Keratinocyte (primary cell): ENCODE results near the gene UGGT2. TPM values are rescaled to one million over a fixed set of nuclear protein-coding genes. Genes with fewer than 3 reads are reported as not detected.

ENCODE experiments used
- DNase-seq: peaks from one replicate; pipeline ENCODE4 v3.0.0-alpha.2; 2011; ENCODE audit warnings: low read depth, missing footprints, low spot score
- FAIRE-seq: peaks from 2 replicates; lab custom pipeline; 2011; peaks lifted over from hg19 to GRCh38; lab: Jason Lieb, UNC
- H2AFZ ChIP-seq: 2 replicates; pipeline ENCODE4 v1.6.0; 2012; ENCODE audit warnings: low read length, control low read depth, inconsistent platforms; ENCODE audit not compliant: control insufficient read depth
- H3K27ac ChIP-seq: 2 replicates; pipeline ENCODE4 v1.5.1; 2011; ENCODE audit warnings: low read length; ENCODE audit not compliant: control insufficient read depth, insufficient read depth
- H3K27me3 ChIP-seq: 3 replicates; pipeline ENCODE4 v1.6.0; 2011; ENCODE audit warnings: low read length; ENCODE audit not compliant: control insufficient read depth, insufficient read depth; ENCODE audit errors: extremely low read depth
- H3K36me3 ChIP-seq, 2 experiments: 2 replicates in 1 of 2; 3 replicates in 1 of 2; pipeline ENCODE4 v1.5.1; 2011; ENCODE audit warnings: low read length in 2 of 2, mild to moderate bottlenecking in 1 of 2; ENCODE audit not compliant: control insufficient read depth in 2 of 2, insufficient read depth in 2 of 2; ENCODE audit errors: extremely low read depth in 1 of 2
- H3K4me1 ChIP-seq: 3 replicates; pipeline ENCODE4 v1.5.1; 2011; ENCODE audit warnings: low read length; ENCODE audit not compliant: control insufficient read depth, insufficient read depth; ENCODE audit errors: extremely low read depth
- H3K4me2 ChIP-seq: 3 replicates; pipeline ENCODE4 v1.6.0; 2011; ENCODE audit warnings: low read depth, low read length; ENCODE audit not compliant: control insufficient read depth, insufficient read depth; ENCODE audit errors: extremely low read depth
- H3K4me3 ChIP-seq, 3 experiments: fragments of 200-600 bp in 1 of 3; sonication (generic) in 1 of 3; 2 replicates in 2 of 3; 3 replicates in 1 of 3; pipeline ENCODE4 v1.5.1; 2011 to 2016; ENCODE audit warnings: low read length in 3 of 3, mild to moderate bottlenecking in 3 of 3, control low read depth in 2 of 3, inconsistent platforms in 1 of 3, low read depth in 1 of 3, mixed read lengths in 1 of 3, mixed run types in 1 of 3, moderate library complexity in 1 of 3; ENCODE audit not compliant: control insufficient read depth in 2 of 3, insufficient read depth in 2 of 3; ENCODE audit errors: extremely low read depth in 1 of 3
- H3K79me2 ChIP-seq: 2 replicates; pipeline ENCODE4 v1.6.0; 2012; ENCODE audit warnings: low read length; ENCODE audit not compliant: control insufficient read depth, insufficient read depth
- H3K9ac ChIP-seq: 3 replicates; pipeline ENCODE4 v1.6.0; 2011; ENCODE audit warnings: low read length; ENCODE audit not compliant: control insufficient read depth, insufficient read depth; ENCODE audit errors: extremely low read depth
- H3K9me1 ChIP-seq: 3 replicates; pipeline ENCODE4 v1.6.0; 2011; ENCODE audit warnings: low read length; ENCODE audit not compliant: control insufficient read depth, insufficient read depth; ENCODE audit errors: extremely low read depth
- H3K9me3 ChIP-seq: 2 replicates; pipeline ENCODE4 v1.5.1; 2012; ENCODE audit warnings: low read depth, low read length; ENCODE audit not compliant: control insufficient read depth
- H4K20me1 ChIP-seq: 3 replicates; pipeline ENCODE4 v1.6.0; 2011; ENCODE audit warnings: low read length; ENCODE audit not compliant: control insufficient read depth, insufficient read depth; ENCODE audit errors: extremely low read depth
- CTCF ChIP-seq, 3 experiments: IDR thresholded peaks in 1 of 3; conservative IDR thresholded peaks in 1 of 3; optimal IDR thresholded peaks in 1 of 3; 2 replicates in 2 of 3; 3 replicates in 1 of 3; pipeline versions ENCODE3 to v1.5.1; 2011; ENCODE audit warnings: low read length in 3 of 3, mild to moderate bottlenecking in 3 of 3, moderate library complexity in 2 of 3, control low read depth in 1 of 3, inconsistent platforms in 1 of 3; ENCODE audit not compliant: insufficient read depth in 2 of 3; ENCODE audit errors: extremely low read depth in 1 of 3
- EZH2 ChIP-seq: IDR thresholded peaks from one replicate; pipeline ENCODE4 v1.6.1; 2012; ENCODE audit warnings: inconsistent platforms, mild to moderate bottlenecking, low read length, moderate library complexity
- dilution Hi-C: fragments of 300-500 bp; cut with MboI; formaldehyde crosslinking; loops from one replicate; pipeline ENCODE4 v1.7.0; 2020; ENCODE audit warnings: low sequenced_read_pairs; ENCODE audit not compliant: extremely low pct_ligation_motif_present
- polyA plus RNA-seq, 5 experiments: library from polyadenylated mRNA; depleted of rRNA in 3 of 5; stranded (reverse) in 3 of 5; stranded (forward) in 1 of 5; unstranded in 1 of 5; fragments of >200 nt; gene quantifications; 1 replicate in 1 of 5; 2 replicates in 3 of 5; 3 replicates in 1 of 5; pipeline versions ENCODE4 v1.2.1 to v1.2.3, GENCODE V29; 2011 to 2012; ENCODE audit warnings: missing spikeins in 2 of 5, low read depth in 1 of 5, low replicate concordance in 1 of 5

UGGT2 gene
- polyA plus RNA-seq, 1 donor (not counting 4 experiments of a cell fraction or from before 2014, with no cell fraction given): 12.5 TPM

GRCh38 chr13:95903569-95903968, 149.6 kb downstream of the UGGT2 start:
- no peaks in the 10 kb centered on the region for H3K9me1 ChIP-seq
- H3K9me3 ChIP-seq: no peaks in the 10 kb centered on the region
- FAIRE-seq (no peak), DNase-seq (no peak)
- H2AFZ ChIP-seq: no peak overlapping the region
- no peaks in the 10 kb centered on the region for H4K20me1 ChIP-seq
- no peak overlapping the region for H3K4me3 ChIP-seq
- H3K79me2 ChIP-seq: no peaks in the 10 kb centered on the region
- no peak overlapping the region for H3K4me2 ChIP-seq
- H3K27ac ChIP-seq: no peak overlapping the region
- no peaks in the 10 kb centered on the region for H3K36me3 ChIP-seq
- no peaks in the 10 kb centered on the region for H3K27me3 ChIP-seq
- dilution Hi-C loops: no loop called here
- no peaks in the 10 kb centered on the region for H3K4me1 ChIP-seq
- no peak overlapping the region for H3K9ac ChIP-seq
- TF ChIP-seq EZH2: no peak
- no peak for TF ChIP-seq CTCF (optimal IDR thresholded peaks at IDR 0.05 in 1 of 3, IDR thresholded peaks at IDR 0.05 in 1 of 3, conservative IDR thresholded peaks at IDR 0.05 in 1 of 3; ENCODE audit: extremely low read depth in 1 of 3, insufficient read depth in 2 of 3, low read length in 3 of 3)

GRCh38 chr13:95902741-95903140, 150.5 kb downstream of the UGGT2 start:
- no peaks in the 10 kb centered on the region for H3K79me2 ChIP-seq
- no peak overlapping the region for H3K4me3 ChIP-seq
- no peaks in the 10 kb centered on the region for H3K9me1 ChIP-seq
- TF ChIP-seq CTCF (optimal IDR thresholded peaks at IDR 0.05 in 1 of 3, IDR thresholded peaks at IDR 0.05 in 1 of 3, conservative IDR thresholded peaks at IDR 0.05 in 1 of 3; ENCODE audit: extremely low read depth in 1 of 3, insufficient read depth in 2 of 3, low read length in 3 of 3) (no peak), EZH2 (no peak)
- dilution Hi-C loops: no loop called here
- FAIRE-seq: no peak
- no peaks in the 10 kb centered on the region for H3K27me3 ChIP-seq
- H3K9ac ChIP-seq: no peak overlapping the region
- H2AFZ ChIP-seq: no peak overlapping the region
- no peak overlapping the region for H3K4me2 ChIP-seq
- H3K36me3 ChIP-seq: no peaks in the 10 kb centered on the region
- H3K4me1 ChIP-seq: no peaks in the 10 kb centered on the region
- DNase-seq: no peak
- H4K20me1 ChIP-seq: no peaks in the 10 kb centered on the region
- no peaks in the 10 kb centered on the region for H3K9me3 ChIP-seq
- H3K27ac ChIP-seq: no peak overlapping the region
